Trophoblast cell (in vitro differentiated cells and primary cell): ENCODE measurements around the gene KCNK13.
"Not testable (repeated sequence)": the region's sequence is repeated elsewhere in the genome, so short reads cannot be mapped to it uniquely, and the experiment has no call there.

Experiments used
- DNase-seq, 2 donors: peaks; one replicate each; pipeline ENCODE4 v3.0.0-alpha.2; 2016
- H2AFZ ChIP-seq: 2 replicates; pipeline ENCODE4 v1.6.1; 2013; ENCODE audit warnings: low read length, moderate library complexity, mild to moderate bottlenecking; ENCODE audit not compliant: insufficient read depth, poor library complexity
- H2AK5ac ChIP-seq: 2 replicates; pipeline ENCODE4 v1.6.1; 2013; ENCODE audit warnings: mild to moderate bottlenecking, low read length
- H2BK120ac ChIP-seq: 2 replicates; pipeline ENCODE4 v1.6.1; 2013; ENCODE audit warnings: low read length, mild to moderate bottlenecking, moderate library complexity; ENCODE audit not compliant: insufficient read depth, poor library complexity
- H2BK12ac ChIP-seq: 2 replicates; pipeline ENCODE4 v1.6.1; 2013; ENCODE audit warnings: mild to moderate bottlenecking, low read length, moderate library complexity
- H2BK5ac ChIP-seq: 2 replicates; pipeline ENCODE4 v1.6.1; 2013; ENCODE audit warnings: low read length, low read depth, moderate library complexity, mild to moderate bottlenecking; ENCODE audit not compliant: poor library complexity
- H3K14ac ChIP-seq: 2 replicates; pipeline ENCODE4 v1.6.1; 2013; ENCODE audit warnings: mild to moderate bottlenecking, low read length
- H3K18ac ChIP-seq: 2 replicates; pipeline ENCODE4 v1.6.1; 2013; ENCODE audit warnings: mild to moderate bottlenecking, low read length
- H3K23ac ChIP-seq: 2 replicates; pipeline ENCODE4 v1.6.1; 2013; ENCODE audit warnings: low read length
- H3K27ac ChIP-seq: 2 replicates; pipeline ENCODE4 v1.5.1; 2013; ENCODE audit warnings: low read depth, mild to moderate bottlenecking, inconsistent platforms, low read length, moderate library complexity
- H3K27me3 ChIP-seq: 2 replicates; pipeline ENCODE4 v1.6.1; 2013; ENCODE audit warnings: inconsistent platforms, mild to moderate bottlenecking, low read length, moderate library complexity; ENCODE audit not compliant: insufficient read depth
- H3K36me3 ChIP-seq, 2 experiments: 1 replicate in 1 of 2; 2 replicates in 1 of 2; pipeline ENCODE4 v1.6.1; 2013; ENCODE audit warnings: low read length in 2 of 2, mild to moderate bottlenecking in 2 of 2, moderate library complexity in 1 of 2; ENCODE audit not compliant: insufficient read depth in 2 of 2, control insufficient read depth in 1 of 2
- H3K4ac ChIP-seq: 2 replicates; pipeline ENCODE4 v1.6.1; 2013; ENCODE audit warnings: low read depth, mild to moderate bottlenecking, low read length, moderate library complexity
- H3K4me1 ChIP-seq, 2 experiments: 1 replicate in 1 of 2; 2 replicates in 1 of 2; pipeline ENCODE4 v1.6.1; 2013; ENCODE audit warnings: low read length in 2 of 2, mild to moderate bottlenecking in 2 of 2, moderate library complexity in 1 of 2; ENCODE audit not compliant: insufficient read depth in 2 of 2, control insufficient read depth in 1 of 2
- H3K4me2 ChIP-seq: 2 replicates; pipeline ENCODE4 v1.6.1; 2013; ENCODE audit warnings: inconsistent platforms, mild to moderate bottlenecking, low read length, moderate library complexity
- H3K4me3 ChIP-seq: 2 replicates; pipeline ENCODE4 v1.5.1; 2013; ENCODE audit warnings: mild to moderate bottlenecking, low read depth, low read length, inconsistent platforms
- H3K79me1 ChIP-seq: one replicate; pipeline ENCODE4 v1.6.1; 2013; ENCODE audit warnings: low read length
- H3K79me2 ChIP-seq: 2 replicates; pipeline ENCODE4 v1.6.1; 2013; ENCODE audit warnings: low read length, mild to moderate bottlenecking; ENCODE audit not compliant: control insufficient read depth, insufficient read depth, poor library complexity
- H3K9ac ChIP-seq: 2 replicates; pipeline ENCODE4 v1.6.1; 2013; ENCODE audit warnings: mild to moderate bottlenecking, low read length
- H3K9me3 ChIP-seq: 2 replicates; pipeline ENCODE4 v1.6.1; 2013; ENCODE audit warnings: low read depth, mild to moderate bottlenecking, control low read depth, inconsistent platforms, low read length; ENCODE audit not compliant: insufficient read depth
- H4K12ac ChIP-seq: 2 replicates; pipeline ENCODE4 v1.6.1; 2013; ENCODE audit warnings: low read depth, mild to moderate bottlenecking, low read length, moderate library complexity
- H4K8ac ChIP-seq: 2 replicates; pipeline ENCODE4 v1.6.1; 2013; ENCODE audit warnings: low read depth, mild to moderate bottlenecking, low read length, moderate library complexity
- H4K91ac ChIP-seq: one replicate; pipeline ENCODE4 v1.6.1; 2013; ENCODE audit warnings: low read depth, mild to moderate bottlenecking, low read length, moderate library complexity
- WGBS: extraction: QIAGEN DNeasy Blood & Tissue Kit; methylation state at CpG from one replicate; pipeline ENCODE4 v1.1.7; 2013; ENCODE audit warnings: missing lambda C conversion rate; ENCODE audit not compliant: insufficient read length, insufficient coverage; ENCODE audit errors: extremely low coverage; 5-methylcytosine and 5-hydroxymethylcytosine counted together

Gene KCNK13

DNA sequence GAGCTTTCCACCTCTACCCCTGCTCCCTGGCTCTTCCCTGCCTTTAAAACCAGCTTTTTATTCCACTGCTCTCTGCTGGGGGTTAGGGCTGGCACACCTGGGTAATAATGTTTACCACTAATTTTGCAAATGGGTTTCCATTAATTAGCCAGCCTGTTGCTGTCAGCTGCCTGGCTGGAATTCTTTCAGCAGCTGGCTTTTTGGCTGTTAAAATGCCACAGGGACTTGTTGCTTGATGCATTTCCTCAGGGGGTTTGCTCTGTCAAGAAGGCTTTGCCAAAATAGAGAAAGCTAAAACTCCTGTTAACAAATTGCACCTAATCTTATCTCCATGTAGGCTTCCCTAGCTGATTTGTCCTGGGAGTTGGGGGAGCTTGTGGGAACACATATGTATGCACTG lies 142.7 kb downstream of the KCNK13 start:
- no peak overlapping the region for H3K4me2 ChIP-seq
- no peak for DNase-seq

DNA sequence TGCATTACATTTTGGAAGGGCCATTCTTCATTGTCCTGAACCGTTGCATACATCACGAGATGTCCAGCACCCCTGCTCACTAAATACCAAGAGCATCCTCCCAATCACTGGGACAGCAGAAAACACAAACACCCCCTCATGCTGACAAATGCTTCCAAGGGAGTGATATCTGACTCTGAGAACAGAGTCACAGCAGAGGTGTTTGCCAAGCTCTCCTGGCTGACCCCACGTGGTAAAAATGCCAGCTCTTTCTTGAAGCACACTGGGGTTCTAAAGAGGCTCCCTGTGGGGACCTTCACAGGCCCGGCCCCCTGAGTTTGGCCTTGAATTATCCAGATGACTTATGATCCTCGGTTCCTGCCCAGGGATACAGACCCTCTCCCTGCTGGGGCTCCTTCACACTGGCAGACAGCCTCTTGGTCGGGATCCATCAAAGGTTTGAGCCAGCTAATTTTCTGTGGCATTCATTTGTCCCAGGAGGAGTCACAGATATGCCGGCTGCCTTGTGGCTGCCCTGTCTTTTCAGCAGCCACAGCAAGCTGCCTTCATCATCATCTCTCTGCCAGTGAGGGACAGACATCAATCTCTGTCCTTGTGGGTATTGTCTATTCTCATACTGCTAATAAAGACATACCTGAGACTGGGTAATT lies 151.4 kb downstream of the KCNK13 start:
- Histone ChIP-seq H3K14ac (no peak overlapping the region), H3K9ac (no peak overlapping the region), H3K4me1 (no peaks in the 10 kb centered on the region), H3K23ac (no peak overlapping the region), H2AK5ac (no peak overlapping the region), H3K79me2 (no peaks in the 10 kb centered on the region), H2BK120ac (no peak overlapping the region), H3K79me1 (no peaks in the 10 kb centered on the region), H3K18ac (no peak overlapping the region), H3K27me3 (no peaks in the 10 kb centered on the region), H2BK12ac (no peak overlapping the region), H2BK5ac (no peak overlapping the region), H3K9me3 (peaks cover 12% of the 10 kb centered on the region), H3K4me2 (no peak overlapping the region), H3K4ac (no peak overlapping the region), H4K91ac (no peak overlapping the region), H4K12ac (no peak overlapping the region), H3K36me3 (no peaks in the 10 kb centered on the region), H3K4me3 (no peak overlapping the region), H4K8ac (no peak overlapping the region), H2AFZ (no peak overlapping the region), H3K27ac (no peak overlapping the region)
- DNase-seq: no peak
- WGBS: no CpG with 5 or more reads among the region's 7 CpGs

More for the DNA sequence above, 142.7 kb downstream of the KCNK13 start:
- H3K79me2 ChIP-seq: no peaks in the 10 kb centered on the region
- no peaks in the 10 kb centered on the region for H3K79me1 ChIP-seq
- H4K8ac ChIP-seq: no peak overlapping the region
- H3K9me3 ChIP-seq: peaks cover 3% of the 10 kb centered on the region
- no peak overlapping the region for H2BK120ac ChIP-seq
- H4K12ac ChIP-seq: no peak overlapping the region
- no peak overlapping the region for H3K27ac ChIP-seq
- H2AK5ac ChIP-seq: no peak overlapping the region
- no peaks in the 10 kb centered on the region for H3K4me1 ChIP-seq
- H3K36me3 ChIP-seq: no peaks in the 10 kb centered on the region
- no peaks in the 10 kb centered on the region for H3K27me3 ChIP-seq
- H4K91ac ChIP-seq: no peak overlapping the region
- no peak overlapping the region for H3K18ac ChIP-seq
- H3K14ac ChIP-seq: no peak overlapping the region
- no peak overlapping the region for H2BK12ac ChIP-seq
- no peak overlapping the region for H2AFZ ChIP-seq
- no peak overlapping the region for H3K4ac ChIP-seq
- H3K9ac ChIP-seq: no peak overlapping the region
- H2BK5ac ChIP-seq: no peak overlapping the region
- H3K4me3 ChIP-seq: no peak overlapping the region
- no peak overlapping the region for H3K23ac ChIP-seq

DNA sequence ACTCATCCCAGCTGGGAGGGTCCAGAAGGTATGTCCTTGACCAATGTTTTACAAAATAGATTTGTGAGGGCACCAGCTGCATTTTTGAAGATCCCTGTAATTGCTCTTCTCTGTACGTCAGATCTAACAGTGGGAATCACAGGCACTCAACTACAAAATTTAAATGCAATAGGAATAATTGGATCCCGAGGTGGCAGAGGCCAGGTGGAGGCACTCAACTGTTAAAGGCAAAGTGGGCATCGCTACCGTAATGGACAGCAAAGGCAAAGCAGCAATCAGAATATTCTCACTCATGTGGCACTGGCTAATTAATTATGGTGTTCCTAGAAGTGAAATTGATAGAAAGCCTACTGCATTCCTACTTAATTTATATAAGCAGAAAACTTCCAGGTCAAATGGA lies 166.7 kb downstream of the KCNK13 start:
- no CpG with 5 or more reads among the region's 4 CpGs for WGBS
- no peaks in the 10 kb centered on the region for H3K27me3 ChIP-seq
- H4K12ac ChIP-seq: no peak overlapping the region
- H3K4me2 ChIP-seq: no peak overlapping the region
- H3K14ac ChIP-seq: no peak overlapping the region
- H2AK5ac ChIP-seq: no peak overlapping the region
- no peak for DNase-seq
- no peak overlapping the region for H2BK5ac ChIP-seq
- H4K91ac ChIP-seq: no peak overlapping the region
- no peak overlapping the region for H2AFZ ChIP-seq
- no peak overlapping the region for H4K8ac ChIP-seq
- no peak overlapping the region for H2BK120ac ChIP-seq
- no peak overlapping the region for H3K18ac ChIP-seq
- H3K9me3 ChIP-seq: no peaks in the 10 kb centered on the region
- no peak overlapping the region for H3K4me3 ChIP-seq
- H3K4me1 ChIP-seq: no peaks in the 10 kb centered on the region
- H3K79me2 ChIP-seq: no peaks in the 10 kb centered on the region
- H2BK12ac ChIP-seq: no peak overlapping the region
- no peak overlapping the region for H3K23ac ChIP-seq
- no peaks in the 10 kb centered on the region for H3K36me3 ChIP-seq
- no peak overlapping the region for H3K9ac ChIP-seq
- H3K79me1 ChIP-seq: no peaks in the 10 kb centered on the region
- no peak overlapping the region for H3K4ac ChIP-seq
- no peak overlapping the region for H3K27ac ChIP-seq

DNA sequence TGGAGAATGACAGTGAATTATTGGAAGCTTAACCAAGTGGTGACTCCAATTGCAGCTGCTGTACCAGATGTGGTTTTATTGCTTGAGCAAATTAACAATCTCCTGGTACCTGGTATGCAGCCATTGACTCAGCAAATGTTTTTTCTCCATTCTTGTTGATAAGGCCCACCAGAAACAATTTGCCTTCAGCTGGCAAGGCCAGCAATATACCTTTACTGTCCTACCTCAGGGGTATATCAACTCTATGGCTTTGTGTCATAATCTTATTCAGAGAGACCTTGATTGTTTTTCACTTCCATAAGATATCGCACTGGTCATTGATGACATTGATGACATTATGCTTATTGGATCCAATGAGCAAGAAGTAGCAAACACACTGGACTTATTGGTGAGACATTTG lies 168.1 kb downstream of the KCNK13 start:
- H3K79me1 ChIP-seq, H3K9ac ChIP-seq, H3K14ac ChIP-seq, H2BK5ac ChIP-seq, H3K4ac ChIP-seq, H2AK5ac ChIP-seq, H4K8ac ChIP-seq, H3K4me3 ChIP-seq, H4K12ac ChIP-seq, H3K4me2 ChIP-seq, H2AFZ ChIP-seq, DNase-seq, H3K4me1 ChIP-seq, H3K79me2 ChIP-seq, H3K27me3 ChIP-seq, H3K18ac ChIP-seq, H3K36me3 ChIP-seq, H3K9me3 ChIP-seq, H4K91ac ChIP-seq, H3K23ac ChIP-seq, H3K27ac ChIP-seq, H2BK12ac ChIP-seq, H2BK120ac ChIP-seq: not testable (repeated sequence)
- no CpG with 5 or more reads among the region's 1 CpG for WGBS
